GM13976 (cell line): ENCODE results near the gene EQTN.

Experiments
- DNase-seq: peaks from one replicate; pipeline ENCODE4 v3.0.0; 2012; ENCODE audit warnings: low spot score
- CTCF ChIP-seq: IDR thresholded peaks from 2 replicates; pipeline ENCODE4 v1.5.1; 2012; ENCODE audit warnings: borderline replicate concordance, mild to moderate bottlenecking; ENCODE audit not compliant: insufficient read depth; ENCODE audit errors: extremely low read depth, missing control alignments, control extremely low read depth
- in situ Hi-C: fragments of 300-500 bp; cut with MboI; formaldehyde crosslinking; loops from one replicate; pipeline ENCODE4 v1.12.0; 2022; ENCODE audit warnings: low sequenced_read_pairs, mixed read lengths, inconsistent platforms; ENCODE audit not compliant: unreplicated experiment

The EQTN gene

GRCh38 chr9:27297050-27297449 lies at the start of gene EQTN:
Gene EQTN, minus strand, starts transcription at chr9:27297150. Its CDS starts 95 bp downstream, at chr9:27297055.
- DNase-seq: no peak
- TF ChIP-seq CTCF: no peak
- in situ Hi-C loops: loop anchor here (25.0 kb wide), 1 partner anchor 260 kb away; no protein-coding TSS in a partner anchor

DNA sequence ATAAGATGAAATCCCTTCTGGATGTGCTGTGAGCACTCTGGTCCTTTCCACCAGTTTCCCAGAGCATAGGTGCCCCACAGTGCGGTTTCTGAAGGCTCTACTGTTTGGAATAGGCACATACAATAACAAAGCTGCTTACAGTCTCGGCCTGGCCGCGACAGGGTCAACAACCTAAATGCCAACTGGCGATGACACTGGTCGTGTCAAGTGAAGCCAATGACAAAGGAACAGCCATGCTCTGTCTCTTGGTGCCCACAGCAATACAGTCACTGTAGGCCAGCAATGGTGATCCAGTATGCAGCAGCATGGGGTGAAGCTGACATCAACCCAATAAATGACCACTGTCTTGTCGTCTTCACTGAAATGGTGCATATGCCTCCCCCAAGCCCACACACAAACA lies 47.8 kb upstream of the EQTN start:
- TF ChIP-seq CTCF: no peak
- DNase-seq: no peak
- in situ Hi-C loops: loop anchor here (5.0 kb wide), 1 partner anchor 183 kb away; the partner anchor contains the start of gene MOB3B

- no peak for TF ChIP-seq CTCF
- in situ Hi-C loops: no loop called here
- DNase-seq: no peak
These were observed 44.8 kb upstream of the EQTN start for GRCh38 chr9:27341545-27342294.

DNA sequence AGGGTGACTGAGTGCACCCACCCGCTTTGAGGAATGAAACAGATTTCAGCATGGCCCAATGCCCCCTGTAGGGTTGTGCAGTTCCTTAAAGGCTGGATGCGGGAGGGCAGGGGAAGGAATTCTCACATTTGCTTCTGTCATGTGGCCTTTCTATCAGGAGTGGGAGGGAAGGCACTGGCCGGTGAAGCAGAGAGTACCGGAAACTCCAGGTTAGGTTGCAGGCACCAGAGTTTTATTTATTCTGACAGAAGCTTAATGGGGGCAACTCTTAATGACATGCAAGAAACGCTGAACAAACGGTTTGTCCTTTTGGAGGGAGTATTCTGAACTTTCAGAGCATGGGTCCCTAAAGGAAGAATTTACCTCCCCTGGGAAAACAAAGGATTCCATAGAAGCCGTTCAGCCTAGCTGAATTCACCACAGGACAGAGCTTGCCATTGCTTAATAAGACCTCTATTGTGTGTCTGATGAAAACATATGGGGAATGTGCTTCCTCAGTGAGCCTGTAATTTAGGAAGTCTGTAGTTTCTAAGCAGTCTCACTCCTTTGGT lies 44.1 kb upstream of the EQTN start:
- TF ChIP-seq CTCF: no peak
- DNase-seq: no peak
- in situ Hi-C loops: no loop called here

- no peak for DNase-seq
- TF ChIP-seq CTCF: no peak
- in situ Hi-C loops: no loop called here
These were observed 43.3 kb upstream of the EQTN start for GRCh38 chr9:27340285-27340674.

DNA sequence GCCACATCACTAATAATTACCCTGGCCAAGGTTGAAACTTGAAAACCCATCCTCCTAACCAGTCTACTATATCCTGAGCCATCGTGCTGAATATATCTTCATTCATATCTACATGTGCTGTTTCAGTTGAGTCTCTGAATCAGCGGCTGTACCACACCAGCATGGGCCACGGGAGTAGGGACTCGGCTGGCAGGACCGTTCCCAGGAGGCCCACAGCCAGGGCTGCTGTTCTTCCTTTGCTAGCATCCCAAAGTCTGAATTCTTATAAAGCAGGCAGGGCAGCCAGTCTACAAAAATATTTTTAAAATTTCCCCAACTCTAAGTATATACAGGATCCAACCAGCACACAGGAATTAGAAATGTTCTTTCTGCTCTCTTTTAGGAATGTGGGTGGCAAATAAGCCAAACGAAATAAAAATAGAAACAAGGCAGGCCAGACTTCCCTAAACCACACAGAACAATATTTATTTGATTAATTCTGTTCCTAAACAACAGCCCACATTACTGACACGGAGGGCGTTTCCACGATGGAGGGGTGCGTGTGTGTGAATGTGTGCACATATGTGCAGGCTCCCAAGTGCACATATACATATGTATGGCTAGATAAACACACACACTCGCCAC lies 42.8 kb upstream of the EQTN start:
- in situ Hi-C loops: no loop called here
- no peak for DNase-seq

More for the DNA sequence above, 42.8 kb upstream of the EQTN start:
- TF ChIP-seq CTCF: no peak
